ENCODE results near the gene RPL18. TPM values are rescaled to one million over a fixed set of nuclear protein-coding genes. Genes with fewer than 3 reads are reported as not detected.

Gene RPL18
- total and polyA plus RNA-seq, 9 of the 15 experiments (the other 6 are each of a cell fraction or from before 2014, with no cell fraction given), result 312 to 2,635 (median 1,653) TPM

DNA sequence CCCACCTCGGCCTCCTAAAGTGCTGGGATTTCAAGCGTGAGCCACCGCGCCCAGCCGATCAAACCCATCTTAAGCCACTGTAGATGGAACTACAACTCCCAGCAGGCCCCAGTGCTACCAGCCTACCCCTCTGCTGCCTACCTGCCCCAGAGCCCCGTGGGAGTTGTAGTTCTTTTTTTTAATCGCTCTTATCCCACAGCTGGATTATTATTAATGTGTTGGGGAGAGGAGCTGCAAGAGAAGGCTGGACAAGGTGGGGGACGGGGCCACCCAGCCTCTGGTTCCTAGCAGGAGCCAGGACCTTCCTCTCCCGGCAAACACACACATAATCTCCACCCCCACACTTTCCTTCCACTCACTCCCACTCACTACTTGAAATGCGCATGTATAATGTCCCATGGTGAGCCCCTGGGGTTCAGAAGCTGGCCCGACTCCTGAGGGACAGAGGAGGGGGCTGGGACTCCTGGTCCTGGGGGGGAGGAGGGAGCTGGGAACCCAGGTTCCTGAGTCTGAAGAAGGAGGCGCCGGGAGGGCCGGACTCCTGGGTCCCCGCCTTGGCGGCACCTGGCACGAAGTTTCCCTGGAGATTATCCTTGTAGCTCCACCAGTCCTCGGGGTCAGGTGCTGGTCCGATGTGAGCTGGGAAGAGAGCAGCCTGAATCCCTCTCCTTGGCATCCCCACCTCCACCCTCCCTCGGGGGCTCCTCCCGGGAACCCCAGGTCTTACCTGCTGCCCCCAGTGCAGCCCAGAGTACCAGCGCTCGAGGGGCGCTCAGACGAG, 26.1 kb upstream of the RPL18 start (continued):
- TF ChIP-seq TBP (optimal IDR thresholded peaks at IDR 0.05; ENCODE audit: low read depth, low read length), result peak; percentile 28
- peak; percentile 59; the same call in 1 of the 2 replicates for TF ChIP-seq GABPB1 (CRISPR knock-in tag; IDR thresholded peaks at IDR 0.05)
- TF ChIP-seq ZNF449 (CRISPR knock-in tag; IDR thresholded peaks at IDR 0.05), result 0 out of 2 replicates have a peak, but pooled peaks have one; percentile 23
- peak; percentile 96 for TF ChIP-seq ZNF197 (CRISPR knock-in tag; IDR thresholded peaks at IDR 0.05; ENCODE audit: low read depth)
- TF ChIP-seq, protein P1, sequence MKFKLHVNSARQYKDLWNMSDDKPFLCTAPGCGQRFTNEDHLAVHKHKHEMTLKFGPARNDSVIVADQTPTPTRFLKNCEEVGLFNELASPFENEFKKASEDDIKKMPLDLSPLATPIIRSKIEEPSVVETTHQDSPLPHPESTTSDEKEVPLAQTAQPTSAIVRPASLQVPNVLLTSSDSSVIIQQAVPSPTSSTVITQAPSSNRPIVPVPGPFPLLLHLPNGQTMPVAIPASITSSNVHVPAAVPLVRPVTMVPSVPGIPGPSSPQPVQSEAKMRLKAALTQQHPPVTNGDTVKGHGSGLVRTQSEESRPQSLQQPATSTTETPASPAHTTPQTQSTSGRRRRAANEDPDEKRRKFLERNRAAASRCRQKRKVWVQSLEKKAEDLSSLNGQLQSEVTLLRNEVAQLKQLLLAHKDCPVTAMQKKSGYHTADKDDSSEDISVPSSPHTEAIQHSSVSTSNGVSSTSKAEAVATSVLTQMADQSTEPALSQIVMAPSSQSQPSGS (CRISPR knock-in tag; IDR thresholded peaks at IDR 0.05), result no peak
- no peak for TF ChIP-seq HSF4 (CRISPR knock-in tag; IDR thresholded peaks at IDR 0.05; ENCODE audit: borderline replicate concordance)
- TF ChIP-seq MTA3 (IDR thresholded peaks at IDR 0.05; ENCODE audit: borderline replicate concordance), result peak; percentile 10; the same call in 1 of the 2 replicates
- TF ChIP-seq L3MBTL2 (IDR thresholded peaks at IDR 0.05), result peak; percentile 74
- peak; percentile 97 for TF ChIP-seq ZNF592 (IDR thresholded peaks at IDR 0.05)

Measured in K562 (cell line).